Colonic mucosa (tissue), 4 donors: ENCODE data around the gene MTRR. TPM values are rescaled to one million over a fixed set of nuclear protein-coding genes. Genes with fewer than 3 reads are reported as not detected.

Experiments used
- DNase-seq: peaks from one replicate; pipeline ENCODE4 v3.0.0-alpha.2; 2020
- H3K27ac ChIP-seq: fragments of 200-600 bp; one replicate; pipeline ENCODE4 v1.8.0; 2021
- H3K27me3 ChIP-seq: fragments of 200-600 bp; one replicate; pipeline ENCODE4 v1.8.0; 2021
- H3K36me3 ChIP-seq: fragments of 200-600 bp; one replicate; pipeline ENCODE4 v1.8.0; 2021
- H3K4me1 ChIP-seq: fragments of 200-600 bp; one replicate; pipeline ENCODE4 v1.8.0; 2021; ENCODE audit warnings: mild to moderate bottlenecking
- H3K4me3 ChIP-seq: fragments of 200-600 bp; one replicate; pipeline ENCODE4 v1.8.0; 2021
- H3K9ac ChIP-seq, 2 donors: one replicate each; pipeline ENCODE4 v1.7.0; 2013; ENCODE audit warnings: control low read depth in 2 of 2, low read depth in 2 of 2, low read length in 2 of 2
- H3K9me3 ChIP-seq: fragments of 200-600 bp; one replicate; pipeline ENCODE4 v1.8.0; 2021
- CTCF ChIP-seq: fragments of 200-600 bp; IDR thresholded peaks from one replicate; pipeline ENCODE4 v1.8.0; 2022; ENCODE audit warnings: antibody characterized with exemption, mild to moderate bottlenecking
- intact Hi-C: fragments of 100-400 bp; cut with DNase I; formaldehyde crosslinking; loops from one replicate; pipeline ENCODE4 v1.14.1; 2022
- total RNA-seq, 2 donors: library from RNA; stranded (reverse); fragmentation: NEBNext Ultra II Directional in 1 of 2; extraction: Animal tissue kit (Norgen Biotek cat#: 25700) in 1 of 2; gene quantifications; one replicate each; pipeline ENCODE4 v1.2.1, GENCODE V29; 2021
- donor health status: healthy.
- donor health status: DM: no; HTN: no; CAD: no.
- donor health status: DM: no; HTN: no; CAD: no.

The MTRR gene
- total RNA-seq, 2 donors from 2014 or later: 29.8 to 45.1 TPM

GRCh38 chr5:7888901-7889300 is 20.0 kb downstream of the MTRR start:
- Histone ChIP-seq H3K4me3 (no peak overlapping the region), H3K27me3 (no peaks in the 10 kb centered on the region), H3K36me3 (no peaks in the 10 kb centered on the region), H3K9me3 (no peaks in the 10 kb centered on the region), H3K27ac (no peak overlapping the region), H3K4me1 (no peaks in the 10 kb centered on the region), H3K9ac (no peak overlapping the region)
- intact Hi-C loops: no loop called here
- TF ChIP-seq CTCF: no peak
- no peak for DNase-seq

- Histone ChIP-seq H3K27ac (no peak overlapping the region), H3K4me3 (no peak overlapping the region), H3K9me3 (no peaks in the 10 kb centered on the region), H3K36me3 (peaks cover 4% of the 10 kb centered on the region), H3K27me3 (no peaks in the 10 kb centered on the region), H3K9ac (no peak overlapping the region), H3K4me1 (no peaks in the 10 kb centered on the region)
- TF ChIP-seq CTCF: no peak
- intact Hi-C loops: no loop called here
- DNase-seq: no peak
Observed at GRCh38 chr5:7894439-7894838, 25.5 kb downstream of the MTRR start.

- Histone ChIP-seq H3K27me3 (no peaks in the 10 kb centered on the region), H3K4me1 (no peaks in the 10 kb centered on the region), H3K27ac (no peak overlapping the region), H3K36me3 (peaks cover 4% of the 10 kb centered on the region), H3K9ac (no peak overlapping the region), H3K9me3 (no peaks in the 10 kb centered on the region), H3K4me3 (no peak overlapping the region)
- intact Hi-C loops: no loop called here
- DNase-seq: no peak
- TF ChIP-seq CTCF: no peak
Observed at GRCh38 chr5:7894860-7895259, 25.9 kb downstream of the MTRR start.

GRCh38 chr5:7897014-7897600 is 28.2 kb downstream of the MTRR start:
- H3K9me3 ChIP-seq: no peaks in the 10 kb centered on the region
- H3K27me3 ChIP-seq: no peaks in the 10 kb centered on the region
- H3K9ac ChIP-seq: no peak overlapping the region
- no peak overlapping the region for H3K4me3 ChIP-seq
- no peaks in the 10 kb centered on the region for H3K4me1 ChIP-seq
- intact Hi-C loops: no loop called here
- no peak for DNase-seq
- no peak overlapping the region for H3K27ac ChIP-seq
- peaks cover 4% of the 10 kb centered on the region for H3K36me3 ChIP-seq
- TF ChIP-seq CTCF: no peak

GRCh38 chr5:7902201-7902600 is 33.3 kb downstream of the MTRR start:
- Histone ChIP-seq H3K9ac (no peak overlapping the region), H3K36me3 (no peaks in the 10 kb centered on the region), H3K4me1 (no peaks in the 10 kb centered on the region), H3K4me3 (no peak overlapping the region), H3K9me3 (no peaks in the 10 kb centered on the region), H3K27me3 (no peaks in the 10 kb centered on the region), H3K27ac (no peak overlapping the region)
- DNase-seq: no peak
- intact Hi-C loops: no loop called here
- no peak for TF ChIP-seq CTCF
